Measurements from ENCODE around the gene NXN.

NXN gene

DNA sequence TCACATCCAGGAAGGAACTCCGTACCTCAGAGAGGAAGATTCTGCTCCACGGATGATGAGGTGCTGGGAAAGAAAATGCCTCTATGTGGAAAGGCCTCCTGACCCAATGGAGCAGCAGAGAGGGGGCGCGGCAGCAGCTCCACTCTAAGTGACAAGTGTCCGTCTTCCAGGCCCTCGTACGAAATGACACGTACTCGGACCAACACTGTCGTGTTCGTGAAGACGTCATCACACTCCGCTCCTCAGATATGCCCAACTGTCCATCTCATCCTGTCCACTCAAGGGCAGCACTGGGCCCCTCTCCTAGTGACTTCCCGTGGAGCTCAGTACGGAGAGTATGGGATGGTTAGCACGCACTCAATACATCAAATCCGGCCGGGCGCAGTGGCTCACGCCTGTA, 165.2 kb downstream of the NXN start:
- TF ChIP-seq, protein P1, sequence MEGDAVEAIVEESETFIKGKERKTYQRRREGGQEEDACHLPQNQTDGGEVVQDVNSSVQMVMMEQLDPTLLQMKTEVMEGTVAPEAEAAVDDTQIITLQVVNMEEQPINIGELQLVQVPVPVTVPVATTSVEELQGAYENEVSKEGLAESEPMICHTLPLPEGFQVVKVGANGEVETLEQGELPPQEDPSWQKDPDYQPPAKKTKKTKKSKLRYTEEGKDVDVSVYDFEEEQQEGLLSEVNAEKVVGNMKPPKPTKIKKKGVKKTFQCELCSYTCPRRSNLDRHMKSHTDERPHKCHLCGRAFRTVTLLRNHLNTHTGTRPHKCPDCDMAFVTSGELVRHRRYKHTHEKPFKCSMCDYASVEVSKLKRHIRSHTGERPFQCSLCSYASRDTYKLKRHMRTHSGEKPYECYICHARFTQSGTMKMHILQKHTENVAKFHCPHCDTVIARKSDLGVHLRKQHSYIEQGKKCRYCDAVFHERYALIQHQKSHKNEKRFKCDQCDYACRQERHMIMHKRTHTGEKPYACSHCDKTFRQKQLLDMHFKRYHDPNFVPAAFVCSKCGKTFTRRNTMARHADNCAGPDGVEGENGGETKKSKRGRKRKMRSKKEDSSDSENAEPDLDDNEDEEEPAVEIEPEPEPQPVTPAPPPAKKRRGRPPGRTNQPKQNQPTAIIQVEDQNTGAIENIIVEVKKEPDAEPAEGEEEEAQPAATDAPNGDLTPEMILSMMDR (IDR thresholded peaks at IDR 0.05; ENCODE audit: low read depth, low read length, poor library complexity, severe bottlenecking) = no peak
- TF ChIP-seq EZH2phosphoT487 (IDR thresholded peaks at IDR 0.05; ENCODE audit: borderline replicate concordance, low read length) = no peak

DNA sequence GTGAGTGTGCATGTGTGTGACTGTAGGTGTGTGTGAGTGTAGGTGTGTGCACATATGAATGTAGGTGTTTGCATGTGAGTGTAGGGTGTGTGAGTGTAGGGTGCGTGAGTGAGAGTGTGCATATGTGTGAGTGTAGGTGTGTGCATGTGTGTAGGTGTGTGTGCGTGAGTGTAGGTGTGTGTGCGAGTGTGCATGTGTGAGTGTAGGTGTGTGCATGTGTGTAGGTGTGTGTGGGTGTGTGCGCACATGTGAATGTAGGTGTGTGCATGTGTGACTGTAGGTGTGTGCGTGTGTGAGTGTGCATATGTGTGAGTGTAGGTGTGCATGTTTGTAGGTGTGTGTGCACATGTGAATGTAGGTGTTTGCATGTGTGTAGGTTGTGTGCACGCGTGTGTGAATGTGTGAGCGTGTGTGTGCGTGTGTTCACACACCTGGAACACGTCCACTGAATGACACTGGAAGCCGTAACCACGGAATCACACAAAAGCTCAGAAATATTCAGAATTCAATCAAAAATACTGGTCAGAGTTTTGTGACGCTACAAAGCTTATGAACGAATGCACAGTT, 166.9 kb downstream of the NXN start:
- no peaks in the 10 kb centered on the region for H4K20me1 ChIP-seq (ENCODE audit: control insufficient read depth, insufficient read depth, low read depth, low read length)
- no peaks in the 10 kb centered on the region for H3F3A ChIP-seq (ENCODE audit: control insufficient read depth, insufficient read depth)
- H3K79me2 ChIP-seq (ENCODE audit: control insufficient read depth, low read length) = no peaks in the 10 kb centered on the region
- H3K27me3 ChIP-seq (ENCODE audit: control insufficient read depth, low read length) = no peaks in the 10 kb centered on the region
- H3K36me3 ChIP-seq (ENCODE audit: control insufficient read depth, low read length) = no peaks in the 10 kb centered on the region; the same call in 1 of the 2 replicates
- no peaks in the 10 kb centered on the region for H3K9me2 ChIP-seq (replicated peaks; ENCODE audit: control insufficient read depth, low read length)
- peak overlapping the region; percentile 9; the same call in 1 of the 2 replicates for H3K4me3 ChIP-seq (ENCODE audit: low read length)
- H3K4me2 ChIP-seq (ENCODE audit: low read length) = peak overlapping the region; percentile 50
- H3K9me3 ChIP-seq (ENCODE audit: control insufficient read depth, insufficient read depth, low read length) = no peaks in the 10 kb centered on the region
- no peak for TF ChIP-seq EZH2phosphoT487 (IDR thresholded peaks at IDR 0.05; ENCODE audit: borderline replicate concordance, low read length)
- TF ChIP-seq, protein P1 (IDR thresholded peaks at IDR 0.05; ENCODE audit: low read depth, low read length, poor library complexity, severe bottlenecking) = no peak
- H3K4me1 ChIP-seq (ENCODE audit: control insufficient read depth, low read length) = peaks cover 27% of the 10 kb centered on the region
- H3K27ac ChIP-seq (ENCODE audit: low read depth, low read length) = no peak overlapping the region

More for the DNA sequence above, 165.2 kb downstream of the NXN start:
- Histone ChIP-seq H3K4me1 (ENCODE audit: control insufficient read depth, low read length) (peaks cover 27% of the 10 kb centered on the region), H4K20me1 (ENCODE audit: control insufficient read depth, insufficient read depth, low read depth, low read length) (no peaks in the 10 kb centered on the region), H3K9me2 (replicated peaks; ENCODE audit: control insufficient read depth, low read length) (no peaks in the 10 kb centered on the region), H3K27me3 (ENCODE audit: control insufficient read depth, low read length) (no peaks in the 10 kb centered on the region), H3K4me2 (ENCODE audit: low read length) (no peak overlapping the region), H3F3A (ENCODE audit: control insufficient read depth, insufficient read depth) (no peaks in the 10 kb centered on the region), H3K27ac (ENCODE audit: low read depth, low read length) (no peak overlapping the region), H3K79me2 (ENCODE audit: control insufficient read depth, low read length) (no peaks in the 10 kb centered on the region), H3K4me3 (ENCODE audit: low read length) (no peak overlapping the region), H3K9me3 (ENCODE audit: control insufficient read depth, insufficient read depth, low read length) (no peaks in the 10 kb centered on the region), H3K36me3 (ENCODE audit: control insufficient read depth, low read length) (no peaks in the 10 kb centered on the region; the same call in 1 of the 2 replicates)

DNA sequence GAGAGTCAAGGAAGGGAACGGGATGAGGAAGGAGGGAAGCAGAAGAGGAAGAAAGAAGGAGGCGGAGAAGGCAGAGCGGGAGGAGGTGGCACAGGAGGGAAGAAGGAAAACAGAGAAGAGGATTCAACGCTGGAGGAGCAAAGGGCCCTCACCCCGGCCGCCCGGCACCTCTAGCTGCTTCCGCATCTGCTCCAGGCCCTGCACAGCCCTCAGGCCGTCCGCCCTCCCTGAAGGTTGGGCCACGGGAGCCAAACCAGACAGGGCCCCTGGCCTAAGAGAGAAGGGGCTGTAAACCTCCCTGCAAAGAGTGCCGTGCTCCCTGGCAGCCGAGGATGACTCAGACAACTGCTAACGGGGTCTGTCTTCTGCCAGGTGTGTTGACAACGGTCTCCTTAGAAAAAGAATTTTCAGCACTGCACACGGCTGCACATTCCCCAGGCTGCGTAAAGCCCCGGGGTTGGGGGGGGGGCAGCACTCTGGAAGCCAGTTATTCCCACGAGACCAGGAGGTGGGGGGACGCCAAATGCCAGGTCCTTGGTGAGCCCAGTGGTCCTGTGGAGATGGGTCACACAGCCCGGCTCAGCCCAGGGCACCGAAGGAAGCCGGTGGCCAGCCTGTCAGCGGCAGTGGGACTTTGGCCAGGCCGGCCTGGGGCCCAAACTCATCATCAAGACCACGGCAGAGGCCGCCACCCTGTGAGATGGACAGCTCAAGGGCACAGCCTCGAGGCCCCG, 168.4 kb downstream of the NXN start:
- TF ChIP-seq EZH2phosphoT487 (IDR thresholded peaks at IDR 0.05; ENCODE audit: borderline replicate concordance, low read length) = no peak
- TF ChIP-seq, protein P1 (IDR thresholded peaks at IDR 0.05; ENCODE audit: low read depth, low read length, poor library complexity, severe bottlenecking) = no peak
- peak overlapping the region; percentile 81 for H3K27ac ChIP-seq (ENCODE audit: low read depth, low read length)
- no peaks in the 10 kb centered on the region for H3K27me3 ChIP-seq (ENCODE audit: control insufficient read depth, low read length)
- H4K20me1 ChIP-seq (ENCODE audit: control insufficient read depth, insufficient read depth, low read depth, low read length) = no peaks in the 10 kb centered on the region
- H3F3A ChIP-seq (ENCODE audit: control insufficient read depth, insufficient read depth) = no peaks in the 10 kb centered on the region
- peak overlapping the region; percentile 56 for H3K4me3 ChIP-seq (ENCODE audit: low read length)
- peaks cover 27% of the 10 kb centered on the region for H3K4me1 ChIP-seq (ENCODE audit: control insufficient read depth, low read length)
- H3K9me3 ChIP-seq (ENCODE audit: control insufficient read depth, insufficient read depth, low read length) = no peaks in the 10 kb centered on the region
- H3K79me2 ChIP-seq (ENCODE audit: control insufficient read depth, low read length) = no peaks in the 10 kb centered on the region
- H3K36me3 ChIP-seq (ENCODE audit: control insufficient read depth, low read length) = no peaks in the 10 kb centered on the region; the same call in 1 of the 2 replicates
- H3K4me2 ChIP-seq (ENCODE audit: low read length) = peak overlapping the region; percentile 86
- H3K9me2 ChIP-seq (replicated peaks; ENCODE audit: control insufficient read depth, low read length) = no peaks in the 10 kb centered on the region
